PFSK-1 (cell line): ENCODE data around the gene IL36B.

ENCODE experiments used
- FOXP2 ChIP-seq: optimal IDR thresholded peaks from 2 replicates; pipeline ENCODE3; 2011; ENCODE audit warnings: borderline replicate concordance, control low read depth, inconsistent platforms; ENCODE audit not compliant: insufficient read depth; ENCODE audit errors: extremely low read length, extremely low read depth
- POLR2AphosphoS5 ChIP-seq: IDR thresholded peaks from 2 replicates; pipeline ENCODE4 v1.6.1; 2012; ENCODE audit warnings: low read depth, mild to moderate bottlenecking, control low read depth, low read length, moderate library complexity
- REST ChIP-seq, 2 experiments: IDR thresholded peaks; 2 replicates each; pipeline versions ENCODE4 v1.6.1 to v1.8.0; 2011 to 2012; ENCODE audit warnings: low read depth in 2 of 2, low read length in 2 of 2, control low read depth in 1 of 2, inconsistent platforms in 1 of 2, mild to moderate bottlenecking in 1 of 2, moderate library complexity in 1 of 2; ENCODE audit not compliant: insufficient read depth in 1 of 2
- SIN3A ChIP-seq: IDR thresholded peaks from 2 replicates; pipeline ENCODE4 v1.6.1; 2012; ENCODE audit warnings: mild to moderate bottlenecking, low read length, moderate library complexity, borderline replicate concordance; ENCODE audit not compliant: insufficient read depth
- TAF1 ChIP-seq: IDR thresholded peaks from 2 replicates; pipeline ENCODE4 v1.6.1; 2012; ENCODE audit warnings: low read length, control low read depth, borderline replicate concordance; ENCODE audit not compliant: insufficient read depth

Gene IL36B

GRCh38 chr2:113021312-113021711 lies 31.4 kb downstream of the IL36B start:
- TF ChIP-seq TAF1 = no peak
- no peak for TF ChIP-seq REST (IDR thresholded peaks at IDR 0.05; ENCODE audit: insufficient read depth in 1 of 2, low read depth in 2 of 2, low read length in 2 of 2)
- TF ChIP-seq POLR2AphosphoS5 = no peak
- no peak for TF ChIP-seq FOXP2
- TF ChIP-seq SIN3A = no peak

GRCh38 chr2:113018509-113018908 lies 34.2 kb downstream of the IL36B start:
- TF ChIP-seq REST (IDR thresholded peaks at IDR 0.05; ENCODE audit: insufficient read depth in 1 of 2, low read depth in 2 of 2, low read length in 2 of 2) (no peak), TAF1 (no peak), SIN3A (no peak), POLR2AphosphoS5 (no peak)

GRCh38 chr2:113015655-113016054 lies 37.0 kb downstream of the IL36B start:
- TF ChIP-seq FOXP2 (no peak), POLR2AphosphoS5 (no peak), TAF1 (no peak), SIN3A (no peak), REST (IDR thresholded peaks at IDR 0.05; ENCODE audit: insufficient read depth in 1 of 2, low read depth in 2 of 2, low read length in 2 of 2) (no peak)

- no peak for TF ChIP-seq POLR2AphosphoS5
- TF ChIP-seq SIN3A = no peak
- TF ChIP-seq TAF1 = no peak
- no peak for TF ChIP-seq REST (IDR thresholded peaks at IDR 0.05; ENCODE audit: insufficient read depth in 1 of 2, low read depth in 2 of 2, low read length in 2 of 2)
- no peak for TF ChIP-seq FOXP2
These were observed 37.6 kb downstream of the IL36B start for GRCh38 chr2:113015042-113015441.

- TF ChIP-seq REST (IDR thresholded peaks at IDR 0.05; ENCODE audit: insufficient read depth in 1 of 2, low read depth in 2 of 2, low read length in 2 of 2) (no peak), POLR2AphosphoS5 (no peak), TAF1 (no peak), SIN3A (no peak), FOXP2 (no peak)
These were observed 38.6 kb downstream of the IL36B start for GRCh38 chr2:113014067-113014466.
